WTC11 (cell line): ENCODE data around the gene KLC4.

Experiments used
- CBFB ChIP-seq: sonication (generic); formaldehyde crosslinking; IDR thresholded peaks from 2 replicates; pipeline ENCODE4 v1.8.1; 2022; ENCODE audit warnings: mild to moderate bottlenecking, low read depth, missing genetic modification reagents
- CTCF ChIP-seq: fragments of 200-600 bp; IDR thresholded peaks from 2 replicates; pipeline ENCODE4 v1.8.0; 2022; ENCODE audit warnings: antibody characterized with exemption
- E2F4 ChIP-seq: sonication (generic); formaldehyde crosslinking; IDR thresholded peaks from 2 replicates; pipeline ENCODE4 v1.8.1; 2022; ENCODE audit warnings: low read depth, mild to moderate bottlenecking, moderate library complexity, missing genetic modification reagents, borderline replicate concordance
- FOXP1 ChIP-seq: sonication (generic); formaldehyde crosslinking; IDR thresholded peaks from 2 replicates; pipeline ENCODE4 v1.8.0; 2022; ENCODE audit warnings: missing genetic modification reagents, mild to moderate bottlenecking, moderate library complexity, borderline replicate concordance
- GABPB1 ChIP-seq: sonication (generic); formaldehyde crosslinking; IDR thresholded peaks from 2 replicates; pipeline ENCODE4 v1.8.1; 2023; ENCODE audit warnings: mild to moderate bottlenecking, missing genetic modification reagents
- IRF1 ChIP-seq: sonication (generic); formaldehyde crosslinking; IDR thresholded peaks from 2 replicates; pipeline ENCODE4 v1.8.0; 2023; ENCODE audit warnings: missing genetic modification reagents
- MAX ChIP-seq: sonication (generic); formaldehyde crosslinking; IDR thresholded peaks from 2 replicates; pipeline ENCODE4 v1.8.0; 2022; ENCODE audit warnings: mild to moderate bottlenecking, missing genetic modification reagents
- NFE2L1 ChIP-seq: sonication (generic); formaldehyde crosslinking; IDR thresholded peaks from 2 replicates; pipeline ENCODE4 v1.8.1; 2023; ENCODE audit warnings: missing genetic modification reagents
- PRDM15 ChIP-seq: sonication (generic); formaldehyde crosslinking; IDR thresholded peaks from 2 replicates; pipeline ENCODE4 v1.8.0; 2022; ENCODE audit warnings: missing genetic modification reagents
- PRRX2 ChIP-seq: fragments of 250-450 bp; sonication (Bioruptor Pico); IDR thresholded peaks from 2 replicates; pipeline ENCODE4 v1.8.0; 2021; ENCODE audit warnings: mild to moderate bottlenecking
- SP1 ChIP-seq: sonication (generic); formaldehyde crosslinking; conservative IDR thresholded peaks from 2 replicates; pipeline ENCODE4 v1.8.1; 2022; ENCODE audit warnings: missing genetic modification reagents
- USF2 ChIP-seq: sonication (generic); formaldehyde crosslinking; IDR thresholded peaks from 2 replicates; pipeline ENCODE4 v1.8.1; 2023; ENCODE audit warnings: mild to moderate bottlenecking, missing genetic modification reagents, moderate library complexity
- ZBTB43 ChIP-seq: sonication (generic); formaldehyde crosslinking; IDR thresholded peaks from 2 replicates; pipeline ENCODE4 v1.8.1; 2023; ENCODE audit warnings: mild to moderate bottlenecking, missing genetic modification reagents

- TF ChIP-seq ZBTB43 (CRISPR knock-in tag) = no peak
- TF ChIP-seq GABPB1 (CRISPR knock-in tag) = no peak
- TF ChIP-seq CBFB (CRISPR knock-in tag) = no peak
- TF ChIP-seq CTCF = no peak
- TF ChIP-seq PRDM15 (CRISPR knock-in tag) = no peak
- TF ChIP-seq MAX (CRISPR knock-in tag) = no peak
- TF ChIP-seq FOXP1 (CRISPR knock-in tag) = no peak
- TF ChIP-seq SP1 (CRISPR knock-in tag) = no peak
- TF ChIP-seq NFE2L1 (CRISPR knock-in tag) = no peak
- no peak for TF ChIP-seq USF2 (CRISPR knock-in tag)
- TF ChIP-seq PRRX2 = no peak
- no peak for TF ChIP-seq IRF1 (CRISPR knock-in tag)
- no peak for TF ChIP-seq E2F4 (CRISPR knock-in tag)
Measured at GRCh38 chr6:43040542-43041257, 18.7 kb upstream of the KLC4 start.
